Measurements from ENCODE around the gene ADAM12. TPM values are rescaled to one million over a fixed set of nuclear protein-coding genes. Genes with fewer than 3 reads are reported as not detected.

The ADAM12 gene
- total and polyA plus RNA-seq, 10 donors: 0.51 to 7.0 (median 1.0) TPM

DNA sequence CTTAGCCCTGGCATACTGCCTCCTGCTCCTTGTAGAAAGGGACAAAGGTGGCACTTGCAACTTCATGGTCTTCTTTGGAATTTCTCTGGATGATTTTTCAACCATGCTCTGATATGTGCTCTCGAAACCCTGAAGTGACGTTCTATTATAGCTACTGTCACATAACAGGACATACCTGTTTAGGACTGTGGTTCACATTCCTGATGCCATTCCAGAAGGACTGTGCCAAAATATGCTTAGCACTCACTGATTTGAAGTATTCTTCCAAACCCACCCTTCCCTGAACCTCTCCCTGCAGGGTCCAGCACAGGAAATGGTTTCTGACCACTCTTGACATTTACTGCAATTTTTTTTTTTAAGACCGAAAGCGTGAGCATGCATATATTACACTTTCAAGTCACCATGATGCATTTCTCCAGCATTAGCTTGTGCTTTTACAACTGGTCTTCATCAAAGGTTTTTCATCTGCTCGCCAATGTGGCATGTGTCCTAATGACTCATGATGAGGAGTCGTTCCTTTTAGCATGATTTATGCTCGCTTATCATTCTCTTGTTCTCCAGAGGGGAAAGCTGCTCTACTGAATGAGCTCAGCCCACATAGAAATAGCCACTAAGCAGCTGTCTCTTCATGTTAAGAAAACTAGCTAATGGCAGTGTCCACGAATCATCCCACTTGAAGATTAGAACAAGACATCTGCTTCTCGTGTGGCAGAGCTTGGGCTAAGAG lies 135.2 kb downstream of the ADAM12 start:
- intact Hi-C loops (cut with DNase I; ENCODE audit: low total_unique reads): no loop called here
- no peak overlapping the region for H3K4me3 ChIP-seq
- WGBS, 5 donors: 62 to 70% (median 65%) methylated on average over 9 of the region's 9 CpGs
- H3K9me3 ChIP-seq: peaks cover 0 to 5% (median 0%) of the 10 kb centered on the region in 8 donors
- H3K27ac ChIP-seq: no peak overlapping the region
- H3K27me3 ChIP-seq (replicated peaks in 1 of 7): peaks cover 0 to 6% (median 0%) of the 10 kb centered on the region in 7 donors
- no peaks in the 10 kb centered on the region for H3K4me1 ChIP-seq
- DNase-seq: no peak
- H3K36me3 ChIP-seq: no peaks in the 10 kb centered on the region
- TF ChIP-seq POLR2AphosphoS5 (IDR thresholded peaks at IDR 0.05): no peak
- no peak for TF ChIP-seq POLR2A (IDR thresholded peaks at IDR 0.05)
- TF ChIP-seq CTCF (IDR thresholded peaks at IDR 0.05 in 8 of 11, conservative IDR thresholded peaks at IDR 0.05 in 3 of 11): no peak

- Histone ChIP-seq H3K27me3 (replicated peaks in 1 of 7) (peaks cover 0 to 6% (median 0%) of the 10 kb centered on the region in 7 donors), H3K27ac (no peak overlapping the region), H3K36me3 (no peaks in the 10 kb centered on the region), H3K4me1 (no peaks in the 10 kb centered on the region), H3K4me3 (no peak overlapping the region), H3K9me3 (peaks cover 0 to 5% (median 0%) of the 10 kb centered on the region in 8 donors)
- DNase-seq: no peak
- intact Hi-C loops (cut with DNase I; ENCODE audit: low total_unique reads): no loop called here
- no peak for TF ChIP-seq CTCF (IDR thresholded peaks at IDR 0.05 in 8 of 11, conservative IDR thresholded peaks at IDR 0.05 in 3 of 11)
- no peak for TF ChIP-seq POLR2A (IDR thresholded peaks at IDR 0.05)
- TF ChIP-seq POLR2AphosphoS5 (IDR thresholded peaks at IDR 0.05): no peak
- 93 to 100% (median 94%) methylated on average over 1 of the region's 1 CpG for WGBS, 5 donors
Observed at GRCh38 chr10:126251778-126252407, 136.4 kb downstream of the ADAM12 start.

- intact Hi-C loops (cut with DNase I; ENCODE audit: low total_unique reads): no loop called here
- 66 to 83% (median 75%) methylated on average over 8 of the region's 8 CpGs for WGBS, 5 donors
- no peak overlapping the region for H3K27ac ChIP-seq
- no peak overlapping the region for H3K4me3 ChIP-seq
- H3K27me3 ChIP-seq (replicated peaks in 1 of 7): peaks cover 0 to 6% (median 0%) of the 10 kb centered on the region in 7 donors
- H3K9me3 ChIP-seq: peaks cover 0 to 5% (median 0%) of the 10 kb centered on the region in 8 donors
- no peaks in the 10 kb centered on the region for H3K36me3 ChIP-seq
- H3K4me1 ChIP-seq: no peaks in the 10 kb centered on the region
- DNase-seq: no peak
- TF ChIP-seq CTCF (IDR thresholded peaks at IDR 0.05 in 8 of 11, conservative IDR thresholded peaks at IDR 0.05 in 3 of 11): no peak
- TF ChIP-seq POLR2AphosphoS5 (IDR thresholded peaks at IDR 0.05): no peak
Observed at GRCh38 chr10:126250527-126251310, 137.6 kb downstream of the ADAM12 start.

All from spleen (tissue), 11 donors.